GM19023 (cell line): Measurements from ENCODE around the gene EPHA10.
"Not testable (repeated sequence)": the region's sequence is repeated elsewhere in the genome, so short reads cannot be mapped to it uniquely, and the experiment has no call there.

Source experiments
- ATAC-seq: cut with Tn5 transposase; IDR thresholded peaks from one replicate; pipeline ENCODE4 v1.9.1; 2021; ENCODE audit warnings: mild to moderate bottlenecking, moderate library complexity; ENCODE audit not compliant: unreplicated experiment

EPHA10 gene

GRCh38 chr1:37738619-37739018 lies 26.3 kb downstream of the EPHA10 start:
- not testable (repeated sequence) for ATAC-seq

- not testable (repeated sequence) for ATAC-seq
Observed at GRCh38 chr1:37737975-37738374, 26.9 kb downstream of the EPHA10 start.

- no peak for ATAC-seq
Observed at GRCh38 chr1:37734629-37735591, 30.0 kb downstream of the EPHA10 start.

GRCh38 chr1:37732111-37732780 lies 32.7 kb downstream of the EPHA10 start:
- no peak for ATAC-seq

- ATAC-seq, result no peak
Observed at GRCh38 chr1:37731312-37732019, 33.5 kb downstream of the EPHA10 start.

GRCh38 chr1:37730376-37730775 lies 34.5 kb downstream of the EPHA10 start:
- no peak for ATAC-seq

- ATAC-seq, result no peak
Observed at GRCh38 chr1:37728416-37728815, 36.5 kb downstream of the EPHA10 start.

GRCh38 chr1:37726751-37727585 lies 38.0 kb downstream of the EPHA10 start:
- ATAC-seq, result no peak

GRCh38 chr1:37725851-37726613 lies 38.9 kb downstream of the EPHA10 start:
- no peak for ATAC-seq

GRCh38 chr1:37724575-37724974 lies 40.3 kb downstream of the EPHA10 start:
- ATAC-seq, result no peak

GRCh38 chr1:37723390-37724078 lies 41.4 kb downstream of the EPHA10 start:
- no peak for ATAC-seq

GRCh38 chr1:37723072-37723389 lies 41.9 kb downstream of the EPHA10 start:
- no peak for ATAC-seq

GRCh38 chr1:37722181-37723071 lies 42.5 kb downstream of the EPHA10 start:
- no peak for ATAC-seq

GRCh38 chr1:37721565-37721964 lies 43.4 kb downstream of the EPHA10 start:
- no peak for ATAC-seq

- no peak for ATAC-seq
Observed at GRCh38 chr1:37720231-37721130, 44.4 kb downstream of the EPHA10 start.

GRCh38 chr1:37719572-37720195 lies 45.2 kb downstream of the EPHA10 start:
- ATAC-seq, result no peak
